CD14-positive monocyte (primary cell): ENCODE measurements around the gene EPHB2. TPM values are rescaled to one million over a fixed set of nuclear protein-coding genes. Genes with fewer than 3 reads are reported as not detected.
"Not testable (repeated sequence)": the region's sequence is repeated elsewhere in the genome, so short reads cannot be mapped to it uniquely, and the experiment has no call there.

Source experiments
- DNase-seq, 3 donors: peaks; one replicate each; pipeline ENCODE4 v3.0.0-alpha.2; 2011 to 2022
- H2AFZ ChIP-seq: 2 replicates; pipeline ENCODE4 v1.6.0; 2012; ENCODE audit warnings: mild to moderate bottlenecking, low read depth, low read length, inconsistent platforms; ENCODE audit not compliant: insufficient read depth, poor library complexity, severe bottlenecking
- H3K27ac ChIP-seq, 2 donors: 1 replicate in 1 of 2; 2 replicates in 1 of 2; pipeline ENCODE4 v1.5.1; 2012 to 2013; ENCODE audit warnings: low read length in 2 of 2, control low read depth in 1 of 2, inconsistent platforms in 1 of 2, low read depth in 1 of 2, mild to moderate bottlenecking in 1 of 2
- H3K27me3 ChIP-seq, 2 donors: one replicate each; pipeline versions ENCODE4 v1.6.0 to v1.6.1; 2011 to 2013; ENCODE audit warnings: low read length in 2 of 2; ENCODE audit not compliant: control insufficient read depth in 2 of 2, insufficient read depth in 2 of 2
- H3K36me3 ChIP-seq, 2 donors: replicated peaks in 1 of 2; 1 replicate in 1 of 2; 2 replicates in 1 of 2; pipeline versions ENCODE4 v1.5.1 to v1.6.1; 2012 to 2013; ENCODE audit warnings: low read length in 2 of 2, control low read depth in 1 of 2, inconsistent platforms in 1 of 2, mild to moderate bottlenecking in 1 of 2; ENCODE audit not compliant: insufficient read depth in 2 of 2, control insufficient read depth in 1 of 2
- H3K4me1 ChIP-seq, 2 donors: 1 replicate in 1 of 2; 2 replicates in 1 of 2; pipeline versions ENCODE4 v1.5.1 to v1.6.1; 2012 to 2013; ENCODE audit warnings: low read length in 2 of 2, control low read depth in 1 of 2, inconsistent platforms in 1 of 2, mild to moderate bottlenecking in 1 of 2, moderate library complexity in 1 of 2; ENCODE audit not compliant: insufficient read depth in 2 of 2, control insufficient read depth in 1 of 2
- H3K4me2 ChIP-seq: replicated peaks from 2 replicates; pipeline ENCODE3; 2012; ENCODE audit warnings: low read length, moderate library complexity, mild to moderate bottlenecking; ENCODE audit not compliant: poor library complexity, severe bottlenecking; ENCODE audit errors: extremely low read depth
- H3K4me3 ChIP-seq, 3 experiments: fragments of 200-600 bp in 1 of 3; sonication (generic) in 1 of 3; replicated peaks in 1 of 3; 1 replicate in 2 of 3; 2 replicates in 1 of 3; pipeline ENCODE4 v1.5.1; 2011 to 2013; ENCODE audit warnings: low read length in 3 of 3, mild to moderate bottlenecking in 3 of 3, control low read depth in 2 of 3, low read depth in 2 of 3, inconsistent platforms in 1 of 3, moderate library complexity in 1 of 3
- H3K79me2 ChIP-seq: 2 replicates; pipeline ENCODE4 v1.6.0; 2012; ENCODE audit warnings: mild to moderate bottlenecking, control low read depth, inconsistent platforms, low read length, moderate library complexity; ENCODE audit not compliant: insufficient read depth
- H3K9ac ChIP-seq: 2 replicates; pipeline ENCODE4 v1.6.0; 2017; ENCODE audit warnings: low read length, mild to moderate bottlenecking; ENCODE audit not compliant: insufficient read depth, poor library complexity, severe bottlenecking
- H3K9me3 ChIP-seq, 2 donors: replicated peaks in 1 of 2; 1 replicate in 1 of 2; 2 replicates in 1 of 2; pipeline versions ENCODE4 v1.5.1 to v1.6.1; 2012 to 2013; ENCODE audit warnings: low read length in 2 of 2, control low read depth in 1 of 2; ENCODE audit not compliant: control insufficient read depth in 1 of 2, insufficient read depth in 1 of 2
- H4K20me1 ChIP-seq: 2 replicates; pipeline ENCODE4 v1.6.0; 2012; ENCODE audit warnings: mild to moderate bottlenecking, low read length, control low read depth, moderate library complexity; ENCODE audit not compliant: insufficient read depth
- H3K27ac Mint-ChIP-seq, 7 donors: one replicate each; pipeline ENCODE4 v1.8.0; 2020; ENCODE audit warnings: mild to moderate bottlenecking in 7 of 7, mixed read lengths in 7 of 7, moderate library complexity in 6 of 7, inconsistent platforms in 2 of 7
- H3K27me3 Mint-ChIP-seq, 3 donors: one replicate each; pipeline ENCODE4 v1.8.0; 2021 to 2022; ENCODE audit warnings: low read depth in 3 of 3, mild to moderate bottlenecking in 3 of 3, mixed read lengths in 3 of 3, moderate library complexity in 3 of 3, inconsistent platforms in 1 of 3
- H3K36me3 Mint-ChIP-seq, 2 donors: one replicate each; pipeline ENCODE4 v1.8.0; 2020; ENCODE audit warnings: mixed read lengths in 2 of 2, inconsistent platforms in 1 of 2, mild to moderate bottlenecking in 1 of 2
- H3K4me1 Mint-ChIP-seq: one replicate; pipeline ENCODE4 v1.8.0; 2020; ENCODE audit warnings: mild to moderate bottlenecking, mixed read lengths
- H3K4me3 Mint-ChIP-seq, 2 donors: one replicate each; pipeline ENCODE4 v1.8.0; 2020; ENCODE audit warnings: mild to moderate bottlenecking in 2 of 2, mixed read lengths in 2 of 2, moderate library complexity in 1 of 2
- H3K9me3 Mint-ChIP-seq, 7 donors: one replicate each; pipeline ENCODE4 v1.8.0; 2020 to 2022; ENCODE audit warnings: mixed read lengths in 7 of 7, mild to moderate bottlenecking in 6 of 7, moderate library complexity in 6 of 7, inconsistent platforms in 2 of 7
- CTCF ChIP-seq: fragments of 200-600 bp; IDR thresholded peaks from one replicate; pipeline ENCODE4 v1.8.0; 2022; ENCODE audit warnings: antibody characterized with exemption, mild to moderate bottlenecking
- WGBS: methylation state at CpG from one replicate; pipeline ENCODE4 v1.1.5; 2013; ENCODE audit warnings: missing lambda C conversion rate; ENCODE audit not compliant: insufficient coverage; 5-methylcytosine and 5-hydroxymethylcytosine counted together
- intact Hi-C, 2 donors: fragments of 100-400 bp; cut with micrococcal nuclease; formaldehyde crosslinking; loops; one replicate each; pipeline versions ENCODE4 v1.15.0 to v1.15.1; 2023
- polyA plus RNA-seq, 3 donors: library from polyadenylated mRNA; depleted of rRNA in 1 of 3; unstranded in 2 of 3; stranded (reverse) in 1 of 3; fragments of 300-500 nt in 2 of 3; fragments of >200 nt in 1 of 3; fragmentation: Illumina TruSeq in 2 of 3; gene quantifications; 1 replicate in 2 of 3; 2 replicates in 1 of 3; pipeline ENCODE4 v1.2.3, GENCODE V29; 2012 to 2021

The EPHB2 gene
- polyA plus RNA-seq, 3 donors = 2.9 to 5.6 (median 3.4) TPM

- H4K20me1 ChIP-seq = no peaks in the 10 kb centered on the region
- intact Hi-C loops = loop anchor here in 1 of 2 donors (10.0 kb wide), 2 partner anchors 159 to 229 kb away; no protein-coding TSS in a partner anchor
- H3K27me3 ChIP-seq = peaks cover 0 to 7% of the 10 kb centered on the region in 2 donors
- H3K9me3 ChIP-seq = no peaks in the 10 kb centered on the region
- no peak for TF ChIP-seq CTCF
- H3K9ac ChIP-seq = no peak overlapping the region
- no peak overlapping the region for H3K4me3 Mint-ChIP-seq
- H3K36me3 ChIP-seq = no peaks in the 10 kb centered on the region
- no peaks in the 10 kb centered on the region for H3K79me2 ChIP-seq
- no peaks in the 10 kb centered on the region for H3K36me3 Mint-ChIP-seq
- DNase-seq = no peak
- no peak overlapping the region for H3K4me2 ChIP-seq
- no peak overlapping the region for H3K27ac ChIP-seq
- H3K4me3 ChIP-seq = no peak overlapping the region
- peaks cover 0 to 7% (median 0%) of the 10 kb centered on the region in 7 donors for H3K9me3 Mint-ChIP-seq
- H3K4me1 Mint-ChIP-seq = peaks cover 32% of the 10 kb centered on the region
- H3K27ac Mint-ChIP-seq = peak overlapping the region in 2 of 7 donors; percentile 11 to 41
- peaks cover 4 to 15% (median 7%) of the 10 kb centered on the region in 3 donors for H3K27me3 Mint-ChIP-seq
- H3K4me1 ChIP-seq = peaks cover 26 to 44% of the 10 kb centered on the region in 2 donors
- no peak overlapping the region for H2AFZ ChIP-seq
Observed at GRCh38 chr1:22705586-22705985, 5.1 kb upstream of the EPHB2 start.

GRCh38 chr1:22706100-22706499, 4.5 kb upstream of the EPHB2 start:
- peaks cover 26 to 44% of the 10 kb centered on the region in 2 donors for H3K4me1 ChIP-seq
- not testable (repeated sequence) for H3K36me3 ChIP-seq, H3K9me3 Mint-ChIP-seq, H3K4me3 ChIP-seq, H3K79me2 ChIP-seq, H3K9me3 ChIP-seq, DNase-seq, H3K9ac ChIP-seq, H3K36me3 Mint-ChIP-seq, H2AFZ ChIP-seq, H3K27ac Mint-ChIP-seq, H3K4me3 Mint-ChIP-seq, H3K27me3 ChIP-seq, H4K20me1 ChIP-seq, H3K4me2 ChIP-seq, H3K27ac ChIP-seq
- intact Hi-C loops = loop anchor here in 1 of 2 donors (10.0 kb wide), 2 partner anchors 159 to 229 kb away; no protein-coding TSS in a partner anchor
- Mint-ChIP-seq H3K4me1 (peaks cover 32% of the 10 kb centered on the region), H3K27me3 (peaks cover 4 to 15% (median 7%) of the 10 kb centered on the region in 3 donors)
- no CpG with 5 or more reads among the region's 4 CpGs for WGBS
